GM12872 (cell line): Measurements from ENCODE around the gene CYSTM1.

Experiments
- CTCF ChIP-seq: IDR thresholded peaks from 3 replicates; pipeline ENCODE4 v1.5.1; 2011; ENCODE audit warnings: low read depth, mild to moderate bottlenecking, low read length, moderate library complexity; ENCODE audit not compliant: insufficient read depth

CYSTM1 gene

GRCh38 chr5:140249536-140249935 is 74.5 kb downstream of the CYSTM1 start:
- no peak for TF ChIP-seq CTCF

GRCh38 chr5:140250386-140250785 is 75.4 kb downstream of the CYSTM1 start:
- TF ChIP-seq CTCF: no peak

- no peak for TF ChIP-seq CTCF
Measured at GRCh38 chr5:140251527-140251973, 76.6 kb downstream of the CYSTM1 start.

- no peak for TF ChIP-seq CTCF
Measured at GRCh38 chr5:140252470-140253126, 77.6 kb downstream of the CYSTM1 start.

- TF ChIP-seq CTCF: no peak
Measured at GRCh38 chr5:140253985-140254384, 79.0 kb downstream of the CYSTM1 start.

GRCh38 chr5:140255460-140256157 is 80.6 kb downstream of the CYSTM1 start:
- no peak for TF ChIP-seq CTCF

GRCh38 chr5:140256726-140257125 is 81.7 kb downstream of the CYSTM1 start:
- TF ChIP-seq CTCF: no peak
